CD14-positive monocyte (primary cell): Measurements from ENCODE around the gene KHSRP. TPM values are rescaled to one million over a fixed set of nuclear protein-coding genes. Genes with fewer than 3 reads are reported as not detected.

Experiments
- DNase-seq, 3 donors: peaks; one replicate each; pipeline ENCODE4 v3.0.0-alpha.2; 2011 to 2022
- H2AFZ ChIP-seq: 2 replicates; pipeline ENCODE4 v1.6.0; 2012; ENCODE audit warnings: mild to moderate bottlenecking, low read depth, low read length, inconsistent platforms; ENCODE audit not compliant: insufficient read depth, poor library complexity, severe bottlenecking
- H3K27ac ChIP-seq, 2 donors: 1 replicate in 1 of 2; 2 replicates in 1 of 2; pipeline ENCODE4 v1.5.1; 2012 to 2013; ENCODE audit warnings: low read length in 2 of 2, control low read depth in 1 of 2, inconsistent platforms in 1 of 2, low read depth in 1 of 2, mild to moderate bottlenecking in 1 of 2
- H3K27me3 ChIP-seq, 2 donors: one replicate each; pipeline versions ENCODE4 v1.6.0 to v1.6.1; 2011 to 2013; ENCODE audit warnings: low read length in 2 of 2; ENCODE audit not compliant: control insufficient read depth in 2 of 2, insufficient read depth in 2 of 2
- H3K36me3 ChIP-seq, 2 donors: replicated peaks in 1 of 2; 1 replicate in 1 of 2; 2 replicates in 1 of 2; pipeline versions ENCODE4 v1.5.1 to v1.6.1; 2012 to 2013; ENCODE audit warnings: low read length in 2 of 2, control low read depth in 1 of 2, inconsistent platforms in 1 of 2, mild to moderate bottlenecking in 1 of 2; ENCODE audit not compliant: insufficient read depth in 2 of 2, control insufficient read depth in 1 of 2
- H3K4me1 ChIP-seq, 2 donors: 1 replicate in 1 of 2; 2 replicates in 1 of 2; pipeline versions ENCODE4 v1.5.1 to v1.6.1; 2012 to 2013; ENCODE audit warnings: low read length in 2 of 2, control low read depth in 1 of 2, inconsistent platforms in 1 of 2, mild to moderate bottlenecking in 1 of 2, moderate library complexity in 1 of 2; ENCODE audit not compliant: insufficient read depth in 2 of 2, control insufficient read depth in 1 of 2
- H3K4me2 ChIP-seq: replicated peaks from 2 replicates; pipeline ENCODE3; 2012; ENCODE audit warnings: low read length, moderate library complexity, mild to moderate bottlenecking; ENCODE audit not compliant: poor library complexity, severe bottlenecking; ENCODE audit errors: extremely low read depth
- H3K4me3 ChIP-seq, 3 experiments: fragments of 200-600 bp in 1 of 3; sonication (generic) in 1 of 3; replicated peaks in 1 of 3; 1 replicate in 2 of 3; 2 replicates in 1 of 3; pipeline ENCODE4 v1.5.1; 2011 to 2013; ENCODE audit warnings: low read length in 3 of 3, mild to moderate bottlenecking in 3 of 3, control low read depth in 2 of 3, low read depth in 2 of 3, inconsistent platforms in 1 of 3, moderate library complexity in 1 of 3
- H3K79me2 ChIP-seq: 2 replicates; pipeline ENCODE4 v1.6.0; 2012; ENCODE audit warnings: mild to moderate bottlenecking, control low read depth, inconsistent platforms, low read length, moderate library complexity; ENCODE audit not compliant: insufficient read depth
- H3K9ac ChIP-seq: 2 replicates; pipeline ENCODE4 v1.6.0; 2017; ENCODE audit warnings: low read length, mild to moderate bottlenecking; ENCODE audit not compliant: insufficient read depth, poor library complexity, severe bottlenecking
- H3K9me3 ChIP-seq, 2 donors: replicated peaks in 1 of 2; 1 replicate in 1 of 2; 2 replicates in 1 of 2; pipeline versions ENCODE4 v1.5.1 to v1.6.1; 2012 to 2013; ENCODE audit warnings: low read length in 2 of 2, control low read depth in 1 of 2; ENCODE audit not compliant: control insufficient read depth in 1 of 2, insufficient read depth in 1 of 2
- H4K20me1 ChIP-seq: 2 replicates; pipeline ENCODE4 v1.6.0; 2012; ENCODE audit warnings: mild to moderate bottlenecking, low read length, control low read depth, moderate library complexity; ENCODE audit not compliant: insufficient read depth
- H3K27ac Mint-ChIP-seq, 7 donors: one replicate each; pipeline ENCODE4 v1.8.0; 2020; ENCODE audit warnings: mild to moderate bottlenecking in 7 of 7, mixed read lengths in 7 of 7, moderate library complexity in 6 of 7, inconsistent platforms in 2 of 7
- H3K27me3 Mint-ChIP-seq, 3 donors: one replicate each; pipeline ENCODE4 v1.8.0; 2021 to 2022; ENCODE audit warnings: low read depth in 3 of 3, mild to moderate bottlenecking in 3 of 3, mixed read lengths in 3 of 3, moderate library complexity in 3 of 3, inconsistent platforms in 1 of 3
- H3K36me3 Mint-ChIP-seq, 2 donors: one replicate each; pipeline ENCODE4 v1.8.0; 2020; ENCODE audit warnings: mixed read lengths in 2 of 2, inconsistent platforms in 1 of 2, mild to moderate bottlenecking in 1 of 2
- H3K4me1 Mint-ChIP-seq: one replicate; pipeline ENCODE4 v1.8.0; 2020; ENCODE audit warnings: mild to moderate bottlenecking, mixed read lengths
- H3K4me3 Mint-ChIP-seq, 2 donors: one replicate each; pipeline ENCODE4 v1.8.0; 2020; ENCODE audit warnings: mild to moderate bottlenecking in 2 of 2, mixed read lengths in 2 of 2, moderate library complexity in 1 of 2
- H3K9me3 Mint-ChIP-seq, 7 donors: one replicate each; pipeline ENCODE4 v1.8.0; 2020 to 2022; ENCODE audit warnings: mixed read lengths in 7 of 7, mild to moderate bottlenecking in 6 of 7, moderate library complexity in 6 of 7, inconsistent platforms in 2 of 7
- CTCF ChIP-seq: fragments of 200-600 bp; IDR thresholded peaks from one replicate; pipeline ENCODE4 v1.8.0; 2022; ENCODE audit warnings: antibody characterized with exemption, mild to moderate bottlenecking
- WGBS: methylation state at CpG from one replicate; pipeline ENCODE4 v1.1.5; 2013; ENCODE audit warnings: missing lambda C conversion rate; ENCODE audit not compliant: insufficient coverage; 5-methylcytosine and 5-hydroxymethylcytosine counted together
- intact Hi-C, 2 donors: fragments of 100-400 bp; cut with micrococcal nuclease; formaldehyde crosslinking; loops; one replicate each; pipeline versions ENCODE4 v1.15.0 to v1.15.1; 2023
- polyA plus RNA-seq, 3 donors: library from polyadenylated mRNA; depleted of rRNA in 1 of 3; unstranded in 2 of 3; stranded (reverse) in 1 of 3; fragments of 300-500 nt in 2 of 3; fragments of >200 nt in 1 of 3; fragmentation: Illumina TruSeq in 2 of 3; gene quantifications; 1 replicate in 2 of 3; 2 replicates in 1 of 3; pipeline ENCODE4 v1.2.3, GENCODE V29; 2012 to 2021

KHSRP gene
- polyA plus RNA-seq, 3 donors = 8.6 to 63.3 (median 9.1) TPM

DNA sequence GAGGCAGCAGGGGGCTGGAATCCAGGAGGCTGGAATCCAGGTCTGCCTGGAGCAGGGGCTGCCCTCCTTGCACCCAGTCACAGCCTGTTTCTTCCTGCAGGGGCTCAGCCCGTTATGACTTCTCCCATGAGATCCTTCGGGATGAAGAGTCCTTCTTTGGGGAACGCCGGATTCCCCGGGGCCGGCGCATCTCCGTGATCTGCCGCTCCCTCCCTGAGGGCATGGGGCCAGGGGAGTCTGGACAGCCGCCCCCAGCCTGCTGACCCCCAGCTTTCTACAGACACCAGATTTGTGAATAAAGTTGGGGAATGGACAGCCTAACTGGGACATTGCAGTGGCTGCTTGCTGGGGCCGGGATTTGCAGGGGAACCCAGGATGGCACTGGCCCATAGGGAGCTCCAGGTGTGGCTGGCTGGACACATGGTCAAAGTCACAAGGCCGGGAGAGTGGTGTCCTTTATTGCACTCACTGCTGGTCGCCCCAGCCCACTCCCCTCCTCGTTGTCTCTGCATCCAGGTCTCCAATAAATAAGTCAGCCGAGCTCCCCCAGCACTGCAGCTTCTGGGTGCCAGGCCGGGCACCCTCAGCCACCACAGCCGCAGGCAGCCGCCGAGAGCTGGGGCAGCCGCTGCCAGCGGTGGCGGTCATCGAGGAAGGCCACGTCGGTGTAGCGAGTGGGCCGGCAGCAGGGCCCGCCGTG lies 49.8 kb downstream of the KHSRP start:
- no peak overlapping the region for H3K4me3 ChIP-seq
- H3K4me1 ChIP-seq = peaks cover 11 to 14% of the 10 kb centered on the region in 2 donors
- peak overlapping the region in 2 of 7 donors; percentile 13 to 80 for H3K27ac Mint-ChIP-seq
- H3K36me3 Mint-ChIP-seq = peaks cover 17 to 31% of the 10 kb centered on the region in 2 donors
- H3K4me2 ChIP-seq = no peak overlapping the region
- H3K79me2 ChIP-seq = no peaks in the 10 kb centered on the region
- no peak for DNase-seq
- no peak overlapping the region for H3K9ac ChIP-seq
- peaks cover 0 to 2% (median 0%) of the 10 kb centered on the region in 7 donors for H3K9me3 Mint-ChIP-seq
- H4K20me1 ChIP-seq = no peaks in the 10 kb centered on the region
- no peak overlapping the region for H3K4me3 Mint-ChIP-seq
- H2AFZ ChIP-seq = no peak overlapping the region
- H3K36me3 ChIP-seq = peaks cover 11 to 25% of the 10 kb centered on the region in 2 donors
- WGBS = 97% methylated on average over 28 of the region's 29 CpGs
- H3K27me3 ChIP-seq = no peaks in the 10 kb centered on the region
- H3K9me3 ChIP-seq = no peaks in the 10 kb centered on the region
- no peak overlapping the region for H3K27ac ChIP-seq
- no peak for TF ChIP-seq CTCF
- peaks cover 12% of the 10 kb centered on the region for H3K4me1 Mint-ChIP-seq
- H3K27me3 Mint-ChIP-seq = peaks cover 0 to 2% (median 1%) of the 10 kb centered on the region in 3 donors
- intact Hi-C loops = loop anchor here (5.0 to 10.0 kb wide), 3 partner anchors 50 to 690 kb away; partner anchors contain the start of genes HSD11B1L (in 1 of the 2), KHSRP (in 1 of the 2) and MICOS13 (in 1 of the 2)

DNA sequence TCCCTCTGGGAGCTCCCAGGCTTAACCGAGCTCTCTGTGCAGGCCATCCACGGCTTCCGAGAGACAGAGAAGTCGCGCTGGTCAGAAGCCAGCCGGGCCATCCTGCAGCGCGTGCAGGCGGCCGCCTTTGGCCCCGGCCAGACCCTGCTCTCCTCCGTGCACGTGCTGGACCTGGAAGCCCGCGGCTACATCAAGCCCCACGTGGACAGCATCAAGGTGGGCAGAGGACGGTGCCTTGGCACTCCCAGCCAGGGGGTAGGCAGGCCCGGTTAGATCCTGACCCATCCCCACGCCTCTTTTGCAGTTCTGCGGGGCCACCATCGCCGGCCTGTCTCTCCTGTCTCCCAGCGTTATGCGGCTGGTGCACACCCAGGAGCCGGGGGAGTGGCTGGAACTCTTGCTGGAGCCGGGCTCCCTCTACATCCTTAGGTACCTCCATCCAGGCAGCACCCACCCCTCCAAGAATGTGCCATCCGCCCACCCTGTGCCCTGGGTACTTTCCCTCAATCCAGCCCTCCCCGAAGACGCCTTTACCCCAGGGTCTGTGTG lies 50.4 kb downstream of the KHSRP start:
- WGBS = 92% methylated on average over 28 of the region's 29 CpGs
- Histone ChIP-seq H3K27ac (peak overlapping the region in 1 of 2 donors; percentile 20), H3K27me3 (no peaks in the 10 kb centered on the region), H3K9ac (no peak overlapping the region), H3K79me2 (no peaks in the 10 kb centered on the region), H2AFZ (no peak overlapping the region), H3K4me3 (no peak overlapping the region), H3K36me3 (peaks cover 5 to 20% of the 10 kb centered on the region in 2 donors), H4K20me1 (no peaks in the 10 kb centered on the region), H3K4me1 (peaks cover 11 to 14% of the 10 kb centered on the region in 2 donors), H3K4me2 (peak overlapping the region; percentile 95), H3K9me3 (no peaks in the 10 kb centered on the region)
- Mint-ChIP-seq H3K27me3 (peaks cover 0 to 2% (median 1%) of the 10 kb centered on the region in 3 donors), H3K4me3 (no peak overlapping the region), H3K9me3 (no peaks in the 10 kb centered on the region), H3K36me3 (peaks cover 17 to 31% of the 10 kb centered on the region in 2 donors), H3K27ac (peak overlapping the region in 5 of 7 donors; percentile 13 to 98 (median 96)), H3K4me1 (peaks cover 12% of the 10 kb centered on the region)
- no peak for TF ChIP-seq CTCF
- intact Hi-C loops = loop anchor here (5.0 to 10.0 kb wide), 3 partner anchors 51 to 689 kb away; partner anchors contain the start of genes HSD11B1L (in 1 of the 2), KHSRP (in 1 of the 2) and MICOS13 (in 1 of the 2)
- DNase-seq = no peak
